ENCODE results near the gene ZNF365.
"Not testable (repeated sequence)": the region's sequence is repeated elsewhere in the genome, so short reads cannot be mapped to it uniquely, and the experiment has no call there.

ZNF365 gene

DNA sequence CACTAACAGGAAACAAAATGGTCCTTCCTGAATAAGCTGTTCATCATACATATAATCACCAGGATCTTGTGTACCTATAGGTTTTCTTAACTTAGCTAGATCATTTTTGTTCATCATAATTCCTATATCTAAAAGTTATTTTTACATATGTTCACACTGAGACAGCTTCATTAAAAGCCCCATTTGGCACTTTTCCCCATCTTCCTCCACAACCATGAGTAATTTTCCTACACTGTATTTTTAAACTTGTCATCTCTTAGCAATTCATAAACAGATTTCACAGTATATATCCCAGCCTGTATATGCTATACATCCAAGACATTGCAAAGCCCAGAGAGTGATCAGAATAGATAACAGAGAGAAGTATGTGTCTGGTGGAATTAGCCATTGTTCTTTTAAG is 28.3 kb downstream of the ZNF365 start:
- H3K27ac ChIP-seq (ENCODE audit: low read depth, low read length) = no peak overlapping the region
- no peak overlapping the region for H3K4me3 ChIP-seq (ENCODE audit: low read length)
- H3K4me1 ChIP-seq (ENCODE audit: control insufficient read depth, insufficient read depth, low read length) = no peaks in the 10 kb centered on the region
- no peaks in the 10 kb centered on the region for H3K36me3 ChIP-seq (ENCODE audit: control insufficient read depth, insufficient read depth, low read length)
- H3K27me3 ChIP-seq (ENCODE audit: control insufficient read depth, insufficient read depth, low read length) = no peaks in the 10 kb centered on the region
- no peak overlapping the region for H3K9ac ChIP-seq (ENCODE audit: low read length)

DNA sequence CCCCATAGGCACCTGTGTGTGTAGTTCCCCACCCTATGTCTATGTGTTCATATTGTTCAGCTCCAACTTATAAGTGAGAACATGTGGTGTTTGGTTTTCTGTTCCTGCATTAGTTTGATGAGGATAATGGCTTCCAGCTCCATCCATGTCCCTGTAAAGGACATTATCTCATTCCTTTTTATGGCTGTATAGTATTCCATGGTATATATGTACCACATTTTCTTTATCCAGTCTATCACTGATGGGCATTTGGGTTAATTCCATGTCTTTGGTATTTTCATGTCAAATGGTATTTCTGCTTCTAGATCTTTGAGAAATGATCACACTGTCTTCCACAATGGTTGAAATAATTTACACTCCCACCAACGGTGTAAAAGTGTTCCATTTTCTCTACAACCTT is 36.4 kb downstream of the ZNF365 start:
- not testable (repeated sequence) for H3K36me3 ChIP-seq (ENCODE audit: control insufficient read depth, insufficient read depth, low read length); H3K4me3 ChIP-seq (ENCODE audit: low read length); H3K27ac ChIP-seq (ENCODE audit: low read depth, low read length); H3K9ac ChIP-seq (ENCODE audit: low read length); H3K27me3 ChIP-seq (ENCODE audit: control insufficient read depth, insufficient read depth, low read length); H3K4me1 ChIP-seq (ENCODE audit: control insufficient read depth, insufficient read depth, low read length)

DNA sequence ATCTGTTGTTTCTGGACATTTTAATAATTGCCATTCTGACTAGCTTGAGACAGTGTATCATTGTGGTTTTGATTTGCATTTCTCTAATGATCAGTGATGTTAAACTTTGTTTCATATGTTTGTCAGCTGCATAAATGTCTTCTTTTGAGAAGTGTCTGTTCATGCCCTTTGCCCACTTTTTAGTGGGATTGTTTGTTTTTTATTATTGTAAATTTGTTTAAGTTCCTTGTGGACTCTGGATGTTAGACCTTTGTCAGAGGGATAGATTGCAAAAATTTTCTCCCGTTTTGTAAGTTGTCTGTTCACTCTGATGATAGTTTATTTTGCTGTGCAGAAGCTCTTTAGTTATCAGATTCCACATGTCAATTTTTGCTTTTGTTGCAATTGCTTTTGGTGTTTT is 36.8 kb downstream of the ZNF365 start:
- H3K4me3 ChIP-seq (ENCODE audit: low read length); H3K27ac ChIP-seq (ENCODE audit: low read depth, low read length); H3K9ac ChIP-seq (ENCODE audit: low read length); H3K36me3 ChIP-seq (ENCODE audit: control insufficient read depth, insufficient read depth, low read length); H3K27me3 ChIP-seq (ENCODE audit: control insufficient read depth, insufficient read depth, low read length); H3K4me1 ChIP-seq (ENCODE audit: control insufficient read depth, insufficient read depth, low read length): not testable (repeated sequence)

DNA sequence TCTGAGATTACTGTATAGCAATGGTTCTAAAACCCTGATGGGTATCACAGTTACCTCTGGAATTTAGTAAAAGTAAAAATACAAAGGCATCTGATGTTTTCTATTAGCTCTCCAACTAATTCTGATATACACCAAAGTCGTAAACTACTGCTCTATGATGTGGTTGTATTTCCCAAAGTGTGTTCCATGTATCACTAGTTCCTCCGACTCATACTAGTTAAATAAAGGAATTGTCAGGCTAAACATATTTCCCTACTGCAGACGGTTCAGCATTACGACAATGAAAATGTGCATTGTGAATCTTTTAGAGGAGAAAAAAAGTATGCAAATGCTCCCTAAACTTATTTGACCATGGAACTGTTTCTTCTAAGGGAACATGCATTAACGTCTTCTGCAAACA is 38.9 kb downstream of the ZNF365 start:
- no peak overlapping the region for H3K9ac ChIP-seq (ENCODE audit: low read length)
- H3K4me3 ChIP-seq (ENCODE audit: low read length) = no peak overlapping the region
- H3K27ac ChIP-seq (ENCODE audit: low read depth, low read length) = no peak overlapping the region
- no peaks in the 10 kb centered on the region for H3K4me1 ChIP-seq (ENCODE audit: control insufficient read depth, insufficient read depth, low read length)
- no peaks in the 10 kb centered on the region for H3K36me3 ChIP-seq (ENCODE audit: control insufficient read depth, insufficient read depth, low read length)
- H3K27me3 ChIP-seq (ENCODE audit: control insufficient read depth, insufficient read depth, low read length) = no peaks in the 10 kb centered on the region

DNA sequence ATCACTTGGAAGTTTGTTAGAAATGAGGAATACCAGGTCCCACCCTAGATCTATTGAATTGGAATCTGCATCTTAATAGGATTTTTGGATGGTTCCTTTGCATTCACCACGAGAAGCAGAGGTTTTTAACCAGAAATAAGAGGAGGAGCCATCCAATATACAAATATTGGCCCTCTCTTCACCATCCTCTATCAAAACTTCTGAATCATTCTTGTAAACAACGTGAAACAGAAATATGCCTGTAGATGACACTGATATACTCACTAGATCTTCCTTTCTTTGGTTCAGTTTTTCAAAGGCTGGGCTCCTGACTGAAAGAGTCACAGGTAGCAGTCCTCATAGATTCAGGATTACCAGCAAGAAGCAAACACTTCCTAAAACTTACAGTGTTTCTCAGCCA is 39.5 kb downstream of the ZNF365 start:
- Histone ChIP-seq H3K4me3 (ENCODE audit: low read length) (no peak overlapping the region), H3K9ac (ENCODE audit: low read length) (no peak overlapping the region), H3K36me3 (ENCODE audit: control insufficient read depth, insufficient read depth, low read length) (no peaks in the 10 kb centered on the region), H3K27me3 (ENCODE audit: control insufficient read depth, insufficient read depth, low read length) (no peaks in the 10 kb centered on the region), H3K27ac (ENCODE audit: low read depth, low read length) (no peak overlapping the region), H3K4me1 (ENCODE audit: control insufficient read depth, insufficient read depth, low read length) (no peaks in the 10 kb centered on the region)

DNA sequence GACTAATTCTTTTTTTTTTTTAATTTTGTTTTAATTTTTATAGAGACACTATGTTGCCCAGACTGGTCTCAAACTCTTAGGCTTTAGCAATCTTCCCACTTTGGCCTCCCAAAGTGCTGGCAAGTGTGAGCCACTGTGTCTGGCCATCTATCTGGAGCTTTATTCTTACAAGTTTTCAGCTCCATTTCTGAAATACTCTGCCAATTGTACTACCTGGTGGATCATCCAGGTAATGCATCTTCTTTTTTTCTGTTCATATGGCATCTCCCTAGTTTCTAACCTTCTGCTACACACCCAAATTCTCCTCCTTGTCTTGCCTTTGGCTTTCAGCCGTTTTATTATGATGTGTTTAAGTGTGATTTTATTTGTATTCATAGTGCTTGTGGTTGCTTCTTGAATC is 40.2 kb downstream of the ZNF365 start:
- Histone ChIP-seq H3K4me1 (ENCODE audit: control insufficient read depth, insufficient read depth, low read length) (no peaks in the 10 kb centered on the region), H3K27me3 (ENCODE audit: control insufficient read depth, insufficient read depth, low read length) (no peaks in the 10 kb centered on the region), H3K36me3 (ENCODE audit: control insufficient read depth, insufficient read depth, low read length) (no peaks in the 10 kb centered on the region), H3K27ac (ENCODE audit: low read depth, low read length) (no peak overlapping the region), H3K4me3 (ENCODE audit: low read length) (no peak overlapping the region), H3K9ac (ENCODE audit: low read length) (no peak overlapping the region)

DNA sequence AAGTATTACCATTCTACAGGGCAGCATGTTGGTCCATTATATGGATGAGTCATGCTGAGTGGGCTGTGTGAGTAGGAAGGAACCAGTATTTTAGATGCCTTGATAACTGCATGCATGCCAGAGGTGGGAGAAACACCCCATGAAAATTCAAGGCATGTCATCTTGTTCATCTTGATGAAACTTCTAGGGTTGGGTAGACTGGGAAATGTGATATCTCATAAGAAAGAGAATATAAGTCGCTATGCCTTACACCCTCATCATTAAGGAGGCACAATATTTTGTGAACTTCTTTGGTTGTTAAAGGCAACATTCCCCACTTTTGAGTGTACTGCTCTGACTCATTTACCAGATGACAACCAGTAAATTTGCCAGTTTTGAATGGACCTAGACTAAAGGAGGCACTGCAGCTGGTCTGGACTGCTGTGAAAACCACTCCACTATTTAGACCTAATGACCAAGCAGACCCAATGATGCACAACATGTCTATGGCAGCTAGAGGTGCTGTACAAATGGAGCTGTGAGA is 48.0 kb downstream of the ZNF365 start:
- H3K27ac ChIP-seq (ENCODE audit: low read depth, low read length) = no peak overlapping the region
- no peaks in the 10 kb centered on the region for H3K36me3 ChIP-seq (ENCODE audit: control insufficient read depth, insufficient read depth, low read length)
- no peak overlapping the region for H3K4me3 ChIP-seq (ENCODE audit: low read length)
- H3K27me3 ChIP-seq (ENCODE audit: control insufficient read depth, insufficient read depth, low read length) = no peaks in the 10 kb centered on the region
- no peak overlapping the region for H3K9ac ChIP-seq (ENCODE audit: low read length)
- no peaks in the 10 kb centered on the region for H3K4me1 ChIP-seq (ENCODE audit: control insufficient read depth, insufficient read depth, low read length)

DNA sequence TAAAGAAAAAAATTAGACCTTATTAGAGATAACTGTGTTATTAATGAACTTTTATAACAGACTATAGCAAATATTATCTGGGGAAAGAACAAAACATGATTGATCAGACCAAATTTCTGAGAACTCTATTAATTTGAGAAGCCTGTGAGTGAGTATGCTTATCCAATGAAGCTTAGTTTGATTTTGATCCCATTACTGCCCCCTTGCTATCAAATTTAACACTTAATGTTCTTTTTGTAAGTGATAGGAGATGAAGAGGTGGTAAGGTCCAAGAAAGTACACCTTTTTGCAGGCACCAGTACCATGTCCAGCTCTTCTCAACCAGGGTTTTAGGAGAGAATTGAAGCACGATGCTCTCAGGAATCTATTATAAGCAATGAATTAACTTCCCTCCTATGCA is 49.9 kb downstream of the ZNF365 start:
- no peak overlapping the region for H3K27ac ChIP-seq (ENCODE audit: low read depth, low read length)
- H3K4me1 ChIP-seq (ENCODE audit: control insufficient read depth, insufficient read depth, low read length) = no peaks in the 10 kb centered on the region
- H3K9ac ChIP-seq (ENCODE audit: low read length) = no peak overlapping the region
- H3K36me3 ChIP-seq (ENCODE audit: control insufficient read depth, insufficient read depth, low read length) = no peaks in the 10 kb centered on the region
- H3K4me3 ChIP-seq (ENCODE audit: low read length) = no peak overlapping the region
- H3K27me3 ChIP-seq (ENCODE audit: control insufficient read depth, insufficient read depth, low read length) = no peaks in the 10 kb centered on the region

DNA sequence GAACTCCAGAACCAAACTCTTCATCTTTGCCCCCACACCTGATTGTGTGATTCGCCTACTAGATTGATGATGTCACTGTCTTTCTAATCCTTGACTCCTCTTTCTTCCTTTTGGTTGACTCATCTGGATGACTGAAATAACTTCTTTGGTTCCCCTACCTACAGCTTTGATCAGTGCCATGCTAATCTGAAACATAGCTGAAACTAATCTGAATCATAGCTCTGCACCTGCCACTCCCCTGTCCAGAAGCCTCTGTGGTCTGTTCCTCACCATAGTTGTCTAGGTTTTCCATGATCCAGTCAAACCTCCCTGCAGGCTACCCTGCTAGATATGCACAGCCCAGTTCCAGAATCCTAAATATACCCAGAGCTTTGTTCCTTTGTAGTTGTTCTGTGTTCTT is 51.9 kb downstream of the ZNF365 start:
- Histone ChIP-seq H3K9ac (ENCODE audit: low read length) (no peak overlapping the region), H3K36me3 (ENCODE audit: control insufficient read depth, insufficient read depth, low read length) (no peaks in the 10 kb centered on the region), H3K4me3 (ENCODE audit: low read length) (no peak overlapping the region), H3K27me3 (ENCODE audit: control insufficient read depth, insufficient read depth, low read length) (no peaks in the 10 kb centered on the region), H3K4me1 (ENCODE audit: control insufficient read depth, insufficient read depth, low read length) (no peaks in the 10 kb centered on the region), H3K27ac (ENCODE audit: low read depth, low read length) (no peak overlapping the region)

DNA sequence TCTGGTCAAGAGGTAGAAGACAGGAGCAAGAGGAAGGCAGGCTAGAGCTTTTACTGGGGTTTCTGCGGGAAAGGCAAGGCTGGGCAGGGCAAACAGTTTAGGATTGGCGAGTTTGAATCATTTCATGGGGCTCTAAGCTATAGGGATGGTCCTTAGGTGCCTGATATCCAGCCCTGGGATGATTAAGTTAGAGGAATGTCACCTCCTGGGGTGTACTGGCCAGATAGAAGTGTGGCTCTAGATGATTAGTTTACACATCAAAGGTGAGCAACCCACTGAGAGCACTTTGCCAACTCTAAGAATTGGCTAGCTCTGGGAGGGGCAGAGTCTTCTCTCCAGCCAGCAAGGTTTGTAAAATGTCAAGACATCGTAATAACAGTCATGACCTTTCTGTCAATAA is 52.4 kb downstream of the ZNF365 start:
- H3K4me1 ChIP-seq (ENCODE audit: control insufficient read depth, insufficient read depth, low read length) = no peaks in the 10 kb centered on the region
- H3K27me3 ChIP-seq (ENCODE audit: control insufficient read depth, insufficient read depth, low read length) = no peaks in the 10 kb centered on the region
- H3K4me3 ChIP-seq (ENCODE audit: low read length) = no peak overlapping the region
- H3K27ac ChIP-seq (ENCODE audit: low read depth, low read length) = no peak overlapping the region
- H3K9ac ChIP-seq (ENCODE audit: low read length) = no peak overlapping the region
- H3K36me3 ChIP-seq (ENCODE audit: control insufficient read depth, insufficient read depth, low read length) = no peaks in the 10 kb centered on the region

DNA sequence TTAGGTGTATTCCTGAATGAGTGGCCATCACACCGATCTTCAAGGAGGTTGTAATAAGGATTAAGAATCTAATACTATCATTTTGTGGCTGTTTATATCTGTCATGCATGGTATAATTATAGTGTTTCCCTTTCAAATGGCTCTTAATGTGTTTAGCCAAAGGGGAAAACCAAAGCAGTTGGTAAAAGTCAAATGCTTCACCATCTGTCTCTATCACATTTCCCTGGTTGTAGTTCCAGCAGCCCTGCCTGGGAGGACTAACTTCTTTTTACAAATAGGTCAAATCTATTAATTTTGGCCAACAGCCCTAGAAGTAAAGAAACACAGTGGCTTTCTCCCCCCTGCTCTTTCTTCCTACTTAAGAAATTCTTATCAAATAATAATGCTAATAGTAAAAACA is 56.7 kb downstream of the ZNF365 start:
- Histone ChIP-seq H3K9ac (ENCODE audit: low read length) (no peak overlapping the region), H3K27me3 (ENCODE audit: control insufficient read depth, insufficient read depth, low read length) (no peaks in the 10 kb centered on the region), H3K36me3 (ENCODE audit: control insufficient read depth, insufficient read depth, low read length) (no peaks in the 10 kb centered on the region), H3K27ac (ENCODE audit: low read depth, low read length) (no peak overlapping the region), H3K4me1 (ENCODE audit: control insufficient read depth, insufficient read depth, low read length) (no peaks in the 10 kb centered on the region), H3K4me3 (ENCODE audit: low read length) (no peak overlapping the region)

DNA sequence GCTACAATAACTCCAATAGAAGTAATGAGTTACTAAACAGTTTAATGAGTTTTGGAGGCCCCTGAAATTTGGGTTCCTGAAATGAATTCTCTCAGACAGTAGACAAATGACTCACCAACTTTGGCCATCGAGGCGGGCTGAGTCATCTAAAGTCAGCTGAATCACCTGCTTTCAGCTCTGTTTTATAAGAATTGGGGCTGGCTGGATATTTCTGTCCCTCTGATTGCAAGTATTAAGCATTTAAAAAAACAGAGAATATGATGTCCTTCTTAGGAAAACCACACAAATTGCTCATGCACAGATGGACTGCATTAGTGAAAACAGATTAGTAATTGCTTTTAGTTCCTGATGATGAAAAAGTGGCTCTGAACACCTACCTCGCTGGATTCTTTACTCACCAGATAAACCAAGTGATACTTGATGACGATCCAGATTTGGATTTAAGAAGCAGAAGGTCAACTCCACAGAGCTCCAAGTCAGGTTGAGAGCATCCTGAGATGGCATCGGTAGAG is 59.1 kb downstream of the ZNF365 start:
- no peaks in the 10 kb centered on the region for H3K4me1 ChIP-seq (ENCODE audit: control insufficient read depth, insufficient read depth, low read length)
- no peak overlapping the region for H3K4me3 ChIP-seq (ENCODE audit: low read length)
- no peak overlapping the region for H3K27ac ChIP-seq (ENCODE audit: low read depth, low read length)
- H3K27me3 ChIP-seq (ENCODE audit: control insufficient read depth, insufficient read depth, low read length) = no peaks in the 10 kb centered on the region
- no peak overlapping the region for H3K9ac ChIP-seq (ENCODE audit: low read length)
- H3K36me3 ChIP-seq (ENCODE audit: control insufficient read depth, insufficient read depth, low read length) = no peaks in the 10 kb centered on the region

DNA sequence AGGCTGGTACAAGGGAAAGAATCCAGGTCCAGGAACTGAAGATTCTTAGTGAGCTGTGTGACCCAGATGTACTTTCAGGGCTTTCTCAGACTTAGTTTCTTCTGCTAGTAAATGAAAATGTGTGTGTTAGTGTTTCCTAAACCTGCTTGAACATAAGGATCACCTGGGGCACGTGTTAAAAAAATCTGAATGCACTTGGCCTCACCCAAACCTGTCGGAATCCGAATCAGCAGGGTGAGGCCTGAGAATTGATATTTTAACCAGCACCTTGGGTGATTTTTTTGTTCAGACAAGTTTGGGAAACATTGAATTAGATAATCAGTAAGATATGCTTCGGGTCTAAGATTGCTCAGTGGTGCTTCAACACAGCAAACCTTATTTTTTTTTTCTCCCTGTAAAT is 59.7 kb downstream of the ZNF365 start:
- Histone ChIP-seq H3K4me1 (ENCODE audit: control insufficient read depth, insufficient read depth, low read length) (no peaks in the 10 kb centered on the region), H3K4me3 (ENCODE audit: low read length) (no peak overlapping the region), H3K27me3 (ENCODE audit: control insufficient read depth, insufficient read depth, low read length) (no peaks in the 10 kb centered on the region), H3K27ac (ENCODE audit: low read depth, low read length) (no peak overlapping the region), H3K36me3 (ENCODE audit: control insufficient read depth, insufficient read depth, low read length) (no peaks in the 10 kb centered on the region), H3K9ac (ENCODE audit: low read length) (no peak overlapping the region)

Measured in rectal smooth muscle tissue (tissue), 1 donor.